GM19035 (cell line): ENCODE measurements around the gene TBCD.

Experiments used
- ATAC-seq: cut with Tn5 transposase; IDR thresholded peaks from one replicate; pipeline ENCODE4 v1.9.1; 2021; ENCODE audit not compliant: unreplicated experiment

Gene TBCD

DNA sequence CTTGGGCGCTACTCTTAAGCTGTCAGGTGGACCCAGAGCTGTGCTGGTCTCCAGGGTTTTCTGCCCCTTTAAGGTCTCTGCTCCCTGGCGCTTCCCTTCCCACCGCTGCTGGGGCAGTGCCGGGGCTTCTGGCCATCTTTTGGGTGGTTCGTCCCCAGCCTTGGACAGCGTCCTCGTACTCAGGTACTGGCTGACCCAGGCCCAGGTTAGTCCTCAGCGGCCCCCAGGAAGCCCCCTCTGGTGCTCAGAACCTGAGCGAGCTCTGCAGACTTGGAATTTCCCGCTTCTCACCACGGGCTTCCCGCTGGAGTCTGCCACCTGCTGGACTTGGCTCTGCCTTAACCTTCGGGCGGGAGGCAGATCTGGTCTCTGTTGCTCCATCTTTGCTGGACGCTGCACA lies 182.0 kb downstream of the TBCD start:
- ATAC-seq: no peak

DNA sequence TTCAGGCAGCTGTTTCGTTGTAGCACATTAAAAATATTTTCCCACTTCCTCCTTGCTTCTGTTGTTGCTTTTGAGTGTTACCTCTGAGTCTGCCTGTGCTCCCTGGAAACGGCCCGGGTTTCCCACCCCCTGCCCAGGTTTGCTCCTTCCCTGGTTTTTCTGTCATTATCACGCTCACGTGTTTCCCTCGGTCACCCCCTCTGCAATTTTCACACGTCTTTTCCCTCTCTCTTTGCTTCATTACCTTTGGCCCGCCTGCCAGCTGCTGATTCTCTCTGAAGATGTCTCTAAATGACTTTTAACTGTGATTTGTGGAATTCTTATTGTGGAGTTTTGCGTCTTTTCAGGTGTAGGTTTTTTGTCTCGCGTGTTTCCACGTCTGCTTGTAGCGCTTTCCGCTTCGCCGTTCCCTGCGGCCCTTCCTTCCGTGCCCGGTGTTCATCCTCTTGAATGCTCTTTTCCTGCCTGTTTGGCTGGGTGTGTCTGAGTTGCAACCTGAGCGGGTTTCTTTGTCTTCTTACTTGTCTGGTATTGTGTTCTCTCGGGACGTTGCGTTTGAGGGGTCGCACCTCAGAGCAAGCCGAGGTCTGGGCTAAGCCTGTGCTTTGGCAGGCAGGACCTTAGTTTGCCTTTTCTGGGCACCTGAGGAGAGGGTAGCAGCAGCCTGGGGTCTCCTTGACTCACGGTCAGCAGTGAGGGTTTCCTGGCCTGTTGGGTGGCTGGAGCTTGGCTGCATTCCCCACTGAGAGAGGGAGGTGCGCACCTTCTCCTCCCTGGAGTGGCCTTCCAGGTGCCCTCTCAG lies 184.3 kb downstream of the TBCD start:
- ATAC-seq: no peak

DNA sequence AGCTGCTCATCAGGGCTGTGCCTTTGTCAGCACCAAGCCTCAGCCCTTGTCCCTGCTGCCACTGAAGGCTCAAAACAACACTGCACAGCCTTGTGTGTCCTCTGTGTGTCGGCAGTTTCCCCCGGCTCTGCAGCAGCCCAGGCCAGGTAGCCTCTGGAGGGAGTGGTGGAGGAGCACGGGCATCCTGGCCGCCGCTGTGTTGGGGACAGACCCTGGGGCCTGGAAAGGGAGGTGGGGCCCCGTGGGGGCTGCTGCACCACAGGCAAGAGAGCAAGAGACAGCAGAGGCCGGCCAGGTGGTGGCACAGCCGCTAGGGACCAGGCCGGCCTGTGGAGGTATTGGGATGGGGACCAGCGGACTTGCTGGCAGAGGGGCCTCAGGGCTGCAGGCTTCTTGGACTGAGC lies 184.9 kb downstream of the TBCD start:
- no peak for ATAC-seq

DNA sequence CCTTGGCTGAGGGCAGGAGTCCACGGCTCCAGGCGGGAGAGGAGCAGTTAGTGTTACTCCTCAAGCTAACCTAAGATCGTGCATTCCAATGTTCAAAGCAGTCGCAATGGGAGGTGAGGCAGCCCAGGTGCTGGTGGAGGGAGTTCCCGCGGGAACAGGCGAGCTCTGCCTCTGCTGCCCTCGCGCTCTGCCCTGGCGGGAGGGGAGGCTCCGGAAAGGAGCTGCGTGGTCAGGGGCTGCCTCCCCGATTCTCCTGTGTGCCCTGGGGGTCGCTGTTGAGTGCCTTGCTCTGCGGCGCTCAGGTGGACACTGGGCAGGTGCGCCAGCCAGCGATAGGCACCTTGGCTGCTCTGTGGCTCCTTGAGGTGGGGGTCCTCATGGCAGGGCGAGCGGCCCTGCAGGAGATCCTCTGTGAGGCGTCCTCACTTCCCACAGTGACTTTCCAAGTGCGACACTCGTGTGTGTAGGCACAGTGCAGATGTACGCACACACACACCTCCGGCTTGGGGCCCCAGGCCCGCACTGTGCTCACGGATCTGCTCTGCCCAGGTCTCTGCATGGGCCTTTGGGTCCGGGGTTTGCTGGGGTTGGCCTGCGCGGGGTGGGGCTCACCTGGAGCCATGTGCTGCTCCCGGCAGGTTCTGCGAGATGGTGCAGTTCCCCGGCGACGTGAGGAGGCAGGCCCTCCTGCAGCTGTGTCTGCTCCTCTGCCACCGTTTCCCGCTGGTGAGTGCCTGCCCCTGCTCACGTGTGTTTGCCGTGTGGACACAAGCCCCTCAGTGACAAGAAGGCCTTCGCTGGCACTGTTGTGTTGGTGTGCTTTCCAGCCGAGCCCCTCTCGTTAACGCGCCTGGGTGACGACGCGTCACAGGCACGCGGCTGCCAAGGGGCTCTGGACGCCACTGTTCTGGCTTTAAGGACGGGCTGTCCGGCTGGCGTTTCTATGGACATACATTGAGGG lies 185.8 kb downstream of the TBCD start:
- no peak for ATAC-seq

DNA sequence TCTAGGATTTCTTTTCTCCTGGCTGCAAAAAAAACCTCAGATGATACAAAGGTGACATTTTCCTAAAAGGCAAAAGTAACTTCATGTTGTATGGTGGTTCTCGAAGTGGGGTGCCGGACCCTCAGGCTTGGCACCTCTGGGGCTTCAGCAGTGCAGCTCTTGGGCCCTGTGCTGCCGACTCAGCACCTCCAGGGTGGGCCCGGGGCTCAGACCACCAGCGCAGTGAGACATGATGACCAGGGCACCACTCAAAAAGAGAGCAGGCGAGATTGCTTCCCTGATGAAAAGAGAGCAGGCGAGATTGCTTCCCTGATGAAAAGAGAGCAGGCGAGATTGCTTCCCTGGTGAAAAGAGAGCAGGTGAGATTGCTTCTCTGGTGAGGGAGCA lies 186.6 kb downstream of the TBCD start:
- no peak for ATAC-seq

DNA sequence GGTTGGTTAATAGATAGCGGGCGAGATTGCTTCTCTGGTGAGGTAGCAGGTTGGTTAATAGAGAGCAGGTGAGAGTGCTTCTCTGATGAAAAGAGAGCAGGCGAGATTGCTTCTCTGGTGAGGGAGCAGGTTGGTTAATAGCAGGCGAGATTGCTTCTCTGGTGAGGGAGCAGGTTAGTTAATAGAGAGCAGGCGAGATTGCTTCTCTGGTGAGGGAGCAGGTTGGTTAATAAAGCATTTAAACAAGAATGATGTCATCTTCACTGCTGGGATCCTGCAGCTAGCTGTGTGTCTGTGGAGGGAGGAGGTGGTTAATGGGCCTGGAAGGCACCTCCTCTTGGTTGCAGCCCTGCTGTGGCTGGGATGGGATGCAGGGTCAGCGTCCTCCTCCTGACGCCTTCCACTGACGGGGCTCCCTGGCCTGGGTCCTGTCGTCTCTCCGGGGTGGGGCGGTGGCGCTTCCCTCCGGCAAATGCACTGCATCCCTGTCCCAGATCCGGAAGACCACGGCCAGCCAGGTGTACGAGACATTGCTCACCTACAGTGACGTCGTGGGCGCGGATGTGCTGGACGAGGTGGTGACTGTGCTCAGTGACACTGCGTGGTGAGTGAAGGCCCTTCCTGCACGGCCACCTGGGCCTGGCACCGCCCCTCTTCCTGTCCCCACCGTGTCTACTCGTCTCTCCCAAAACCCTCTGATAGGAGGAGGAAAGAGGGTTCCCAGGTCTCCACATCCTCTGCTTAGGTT lies 187.2 kb downstream of the TBCD start:
- ATAC-seq: no peak

DNA sequence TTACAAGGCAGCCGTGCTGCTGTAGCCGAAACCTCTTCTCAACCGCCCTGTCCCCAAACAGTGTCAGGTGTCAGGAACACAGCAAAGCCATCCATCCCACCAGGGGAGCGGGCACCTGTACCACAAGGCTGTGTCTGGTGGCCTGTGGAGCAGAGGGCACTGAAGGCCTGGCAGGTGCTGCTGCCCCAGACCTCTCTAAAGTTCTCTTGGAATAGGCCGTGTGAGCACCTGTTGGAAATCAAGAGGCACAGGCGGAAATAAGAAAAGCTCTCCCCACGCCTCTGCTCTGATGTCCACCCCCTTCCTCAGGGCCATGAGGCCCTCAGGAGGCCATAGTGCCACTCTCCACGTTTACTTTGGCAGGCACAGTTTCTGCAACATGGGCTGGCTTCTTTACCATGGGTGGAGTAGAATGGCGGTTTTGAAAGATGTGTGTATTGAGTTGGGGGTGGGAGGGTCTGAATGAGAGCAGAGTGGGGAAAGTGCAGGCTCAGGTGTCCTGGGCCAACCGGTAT lies 187.8 kb downstream of the TBCD start:
- ATAC-seq: no peak

DNA sequence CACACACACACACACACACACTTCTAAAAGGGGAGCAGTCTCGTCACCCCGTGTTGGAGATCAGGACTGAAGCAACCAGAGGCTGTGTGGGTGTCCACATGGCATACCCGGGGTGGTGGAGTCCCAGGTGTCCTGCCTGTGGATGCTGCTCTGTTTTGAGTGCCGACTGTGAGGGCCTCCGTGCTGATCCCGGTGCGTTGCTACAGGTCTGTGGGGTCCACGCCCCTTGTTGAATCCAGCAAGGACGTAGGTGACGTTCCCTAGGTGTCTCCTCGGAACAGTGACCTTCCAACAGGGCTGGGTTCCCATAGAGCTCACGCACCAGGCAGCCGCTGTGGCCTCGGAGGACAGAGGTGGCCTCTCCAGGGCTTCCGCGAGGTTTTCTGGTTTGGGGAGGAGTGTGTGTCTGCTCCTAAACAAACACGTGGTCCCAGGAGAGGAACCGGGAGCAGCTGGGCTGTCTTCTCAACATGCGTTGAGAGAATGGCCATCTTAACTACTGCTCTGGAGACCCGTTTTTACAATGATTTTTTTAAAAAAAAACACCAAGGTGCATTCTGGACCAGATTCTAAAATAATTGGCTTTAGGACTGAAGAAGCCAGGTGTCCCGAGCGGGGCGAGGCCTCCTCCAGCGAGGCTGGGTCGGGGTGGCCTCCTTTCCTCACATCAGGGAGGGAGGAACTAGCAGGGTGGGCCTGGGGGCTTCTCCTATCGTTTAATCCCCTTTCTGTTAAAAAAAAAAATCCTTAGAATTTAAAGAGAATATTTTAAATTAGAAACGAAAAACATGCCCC lies 188.6 kb downstream of the TBCD start:
- ATAC-seq: no peak

DNA sequence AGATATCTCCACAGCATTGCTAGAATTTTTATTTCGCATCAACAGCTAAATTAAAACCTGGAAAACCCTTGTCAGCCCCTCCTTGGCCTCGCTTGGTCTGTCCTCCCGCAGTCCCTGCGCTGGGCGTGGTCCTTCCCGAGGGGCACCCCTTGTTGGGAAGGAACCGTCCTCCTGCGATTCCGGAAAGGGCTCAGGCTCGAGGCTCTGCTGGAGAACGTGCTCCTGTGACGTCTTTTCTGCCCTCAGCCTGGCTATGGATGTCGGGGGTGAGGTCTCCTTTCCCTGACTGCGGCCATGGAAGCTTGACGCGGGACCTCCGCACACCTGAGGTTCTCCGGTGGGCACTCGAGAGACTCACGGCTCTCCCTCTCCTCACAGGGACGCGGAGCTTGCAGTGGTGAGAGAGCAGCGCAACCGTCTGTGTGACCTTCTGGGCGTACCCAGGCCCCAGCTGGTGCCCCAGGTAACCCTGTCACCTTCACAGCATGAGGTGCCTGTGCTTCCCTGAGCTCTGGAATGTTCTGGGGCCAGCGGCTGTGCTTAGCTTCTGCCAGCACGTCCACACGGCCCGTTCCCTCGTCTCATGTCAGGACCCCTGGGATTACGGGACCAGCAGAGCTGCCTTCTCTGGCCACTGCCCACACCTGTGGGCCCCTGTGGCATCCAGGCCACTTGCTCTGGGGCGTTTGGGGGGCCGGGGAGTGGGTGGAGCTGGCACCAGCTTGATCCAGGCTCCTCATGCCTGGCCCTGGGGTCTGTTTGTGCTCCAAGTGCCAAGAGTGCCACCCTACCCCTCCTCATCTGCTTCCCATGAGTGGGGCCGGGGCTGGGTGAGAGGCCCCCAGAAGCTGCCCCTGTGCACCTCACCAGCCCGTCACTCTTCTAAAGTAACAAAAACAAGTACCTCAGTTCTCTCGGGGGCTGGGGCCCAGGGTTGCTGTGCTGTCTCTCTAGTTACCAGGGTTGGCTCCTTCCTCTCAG lies 189.4 kb downstream of the TBCD start:
- ATAC-seq: no peak

DNA sequence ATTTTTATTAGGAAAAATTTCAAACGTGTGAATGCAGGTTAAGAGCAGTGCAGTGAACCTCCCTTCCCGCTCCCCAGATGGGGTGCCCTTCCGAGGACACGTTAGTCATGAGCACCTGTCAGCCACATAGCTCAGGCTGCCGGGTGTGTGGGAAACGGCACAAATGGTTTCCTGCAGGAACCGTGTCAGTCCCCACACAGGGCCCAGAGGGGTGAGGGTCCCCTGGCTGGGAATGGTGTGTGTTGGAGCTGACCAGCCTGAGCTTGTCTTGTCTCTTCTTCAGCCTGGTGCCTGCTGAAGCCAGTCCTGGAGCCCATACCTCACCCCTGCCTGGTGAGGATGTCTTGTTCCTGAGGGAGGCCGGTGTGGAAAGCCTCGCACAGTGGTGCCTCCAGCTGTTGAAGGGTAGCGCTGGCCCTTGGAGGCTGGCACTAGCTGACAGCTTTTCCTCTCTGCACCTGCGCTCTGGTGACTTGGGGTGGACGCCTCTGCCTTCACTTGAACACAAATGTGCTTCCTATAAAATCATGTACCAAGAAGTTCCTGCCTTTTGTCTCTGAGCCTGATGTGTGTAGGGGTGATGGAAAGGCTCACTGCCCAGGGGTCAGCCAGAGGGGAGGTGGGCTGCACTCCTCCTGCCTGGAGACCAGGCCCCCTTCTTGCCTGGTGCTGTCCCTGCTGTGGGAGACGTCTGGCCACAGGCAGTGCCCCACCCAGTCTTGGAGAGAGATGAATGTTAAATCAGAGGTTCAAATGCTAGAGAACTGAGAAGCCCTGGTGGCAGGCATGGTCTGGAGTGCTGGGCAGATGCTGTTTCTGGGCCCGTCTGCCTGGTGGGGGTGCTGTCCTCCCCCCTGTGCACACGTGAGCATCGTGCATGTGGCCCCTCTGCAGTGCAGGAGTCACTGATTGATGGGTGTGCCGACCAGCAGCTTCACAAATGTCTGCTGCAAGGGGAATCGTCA lies 190.6 kb downstream of the TBCD start:
- no peak for ATAC-seq

DNA sequence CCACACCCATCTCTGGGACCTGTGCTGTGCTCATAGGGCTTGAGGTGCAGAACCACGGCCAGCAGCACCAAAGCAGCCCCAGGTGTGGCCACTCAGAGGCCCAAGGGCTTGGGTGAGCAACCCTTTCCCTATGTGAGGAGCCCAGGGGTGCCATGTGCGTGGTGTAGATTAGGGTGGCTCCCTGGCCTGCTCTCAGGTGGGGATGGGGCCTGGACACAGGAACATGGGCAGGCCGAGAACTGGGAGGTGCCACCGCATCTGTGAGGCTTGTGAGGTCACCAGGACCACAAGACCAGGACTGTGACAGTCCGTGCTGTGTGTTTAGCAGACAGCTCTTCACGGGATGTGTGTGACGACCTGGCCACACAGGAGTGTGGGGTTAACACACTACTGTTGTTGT lies 191.5 kb downstream of the TBCD start:
- no peak for ATAC-seq

DNA sequence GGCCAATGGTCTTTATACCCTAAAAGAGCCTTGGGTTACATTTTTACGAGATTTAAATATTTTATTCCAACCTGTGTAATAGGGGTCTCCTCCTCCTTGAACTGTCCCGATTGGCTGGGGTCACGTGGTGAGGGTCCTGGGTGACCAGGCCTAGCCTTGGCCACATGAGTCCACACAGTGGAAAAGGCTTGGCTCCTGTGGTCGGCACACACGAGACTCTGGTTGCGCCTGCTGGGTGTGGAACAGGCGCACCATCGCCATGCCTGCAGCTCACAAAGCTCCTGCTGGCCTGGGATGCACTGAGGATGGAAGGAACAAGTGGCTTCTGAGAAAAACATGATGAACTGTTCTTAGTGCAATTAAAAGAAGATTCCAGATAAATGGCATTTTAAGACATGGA lies 191.9 kb downstream of the TBCD start:
- ATAC-seq: no peak

DNA sequence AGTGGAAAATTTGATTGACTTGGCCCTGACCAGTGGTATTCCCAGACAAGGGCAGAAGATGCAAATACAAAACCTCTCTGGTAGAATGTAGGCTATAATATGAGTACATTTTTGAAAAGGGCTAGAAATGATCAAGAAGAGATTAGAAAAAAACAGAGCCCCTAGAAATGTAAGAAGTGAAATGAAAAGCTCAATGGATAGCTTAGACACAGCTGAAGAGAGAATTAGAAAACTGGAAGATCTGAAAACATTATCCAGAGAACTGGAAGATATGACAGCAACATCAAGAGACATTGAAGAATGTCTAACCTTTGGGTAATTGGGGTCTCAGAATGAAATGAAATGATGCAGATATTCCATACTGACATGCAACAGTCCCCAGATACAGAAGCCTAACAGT lies 193.1 kb downstream of the TBCD start:
- no peak for ATAC-seq

DNA sequence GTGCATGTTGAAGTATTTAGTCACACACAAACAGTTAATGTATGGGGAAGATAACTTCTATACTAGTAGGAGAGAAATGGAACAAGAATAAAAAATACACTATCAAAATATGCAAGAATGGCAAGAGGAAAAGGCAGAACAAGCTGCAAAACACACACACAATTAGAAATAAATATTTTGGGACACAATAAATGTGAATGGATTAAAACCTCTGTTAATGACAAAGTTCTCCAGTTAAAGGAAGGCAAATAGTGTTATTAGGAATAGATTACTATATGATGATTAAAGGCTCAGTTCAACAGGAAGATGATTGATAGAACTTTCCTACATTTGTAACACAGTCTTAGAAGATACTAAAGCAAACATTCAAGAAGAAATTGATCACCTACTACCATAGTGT lies 194.2 kb downstream of the TBCD start:
- no peak for ATAC-seq

DNA sequence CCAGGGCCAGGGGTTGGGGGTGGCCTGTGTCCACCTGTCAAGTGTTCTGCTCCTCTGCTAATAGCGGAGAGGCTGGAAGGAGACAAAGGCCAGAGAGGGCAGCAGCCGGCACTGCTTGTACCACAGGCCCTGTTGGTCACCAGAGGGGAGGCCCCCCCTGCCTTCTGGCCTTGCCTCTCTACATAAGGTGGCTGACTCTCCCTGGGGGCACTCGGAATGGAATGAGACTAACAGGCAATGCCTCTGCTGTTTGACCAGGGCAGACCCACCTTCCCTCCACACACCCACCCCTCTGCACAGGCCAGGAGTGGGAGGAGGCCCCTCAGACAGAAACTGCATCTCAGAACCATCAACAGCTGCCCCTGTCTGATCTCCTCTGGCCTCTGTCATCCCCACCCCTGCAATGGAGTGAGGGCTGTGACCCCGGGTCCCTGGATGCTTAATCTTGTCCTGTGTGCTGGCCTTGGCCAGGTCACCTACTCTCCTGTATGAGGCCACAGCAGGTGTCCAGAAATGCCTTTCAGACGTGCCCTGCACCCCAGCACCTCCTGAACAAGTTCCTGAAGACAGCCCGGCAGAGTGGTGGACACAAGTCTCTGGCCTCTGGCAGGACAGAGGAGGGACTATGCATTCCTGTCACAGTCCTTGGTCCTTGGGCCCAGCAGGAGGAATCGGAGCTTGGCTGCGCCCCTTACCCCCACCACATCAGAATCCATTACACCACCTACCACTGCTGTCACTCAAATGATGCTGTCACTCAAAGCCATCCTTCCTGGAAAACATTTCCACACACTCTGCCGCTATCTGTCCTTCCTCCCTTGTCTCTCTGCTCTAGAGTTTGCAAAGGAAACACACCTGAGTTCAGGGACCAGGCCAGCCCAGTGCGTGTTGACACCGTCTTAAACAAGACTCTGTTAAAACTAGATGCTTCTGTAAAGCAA lies 195.5 kb downstream of the TBCD start:
- ATAC-seq: no peak

DNA sequence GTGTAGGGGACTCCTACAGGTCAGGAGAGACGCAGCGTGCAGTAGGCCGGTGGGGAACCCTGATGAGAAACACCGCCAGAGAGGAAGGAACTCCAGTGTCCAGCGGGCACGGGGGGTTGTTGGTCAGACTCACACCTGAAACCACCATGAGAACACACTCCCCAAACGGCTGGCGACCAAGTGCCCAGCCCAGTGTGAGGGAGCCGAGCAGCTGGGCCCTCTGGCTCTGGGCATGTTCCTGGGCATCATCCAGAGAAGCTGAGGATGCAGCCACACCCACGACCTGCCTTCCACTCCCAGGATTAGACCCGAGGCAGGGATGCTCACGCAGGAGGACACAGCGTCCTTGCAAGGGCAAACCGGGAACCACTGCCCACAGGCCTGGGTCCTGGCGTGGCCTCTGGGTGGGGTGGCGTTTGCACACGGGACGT lies 196.2 kb downstream of the TBCD start:
- no peak for ATAC-seq

DNA sequence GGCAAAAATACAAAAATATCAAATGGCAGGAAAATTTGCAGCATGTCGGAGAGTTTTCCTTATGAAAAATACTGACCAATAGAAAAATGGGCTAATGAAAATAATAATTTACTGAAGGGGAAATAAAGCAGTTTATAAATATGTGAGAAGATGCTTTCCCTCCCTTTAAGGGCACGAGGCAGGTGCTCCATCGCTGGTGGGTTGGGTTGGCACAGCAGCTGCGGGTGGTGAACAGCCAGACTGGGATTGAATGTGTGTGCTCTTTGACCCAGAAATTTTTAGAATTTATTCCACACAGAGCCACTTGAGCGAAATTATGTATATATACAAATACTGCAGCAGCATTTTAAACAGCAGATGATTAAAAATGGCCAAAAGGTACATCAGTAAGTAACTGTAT lies 197.1 kb downstream of the TBCD start:
- no peak for ATAC-seq
